IMR-90 (cell line): ENCODE results near the gene GLP2R. TPM values are rescaled to one million over a fixed set of nuclear protein-coding genes. Genes with fewer than 3 reads are reported as not detected.

Source experiments
- ATAC-seq: fragments of 200-7000 bp; cut with Tn5 transposase; 2 replicates; pipeline ENCODE4 v1.9.1; 2020; ENCODE audit warnings: low read depth, mild to moderate bottlenecking, moderate library complexity
- BruUV-seq: library from RNA; stranded (reverse); fragments of 400-500 nt; replicated peaks from 2 replicates; lab custom pipeline; 2021; lab: Mats Ljungman, UMichigan
- CTCF ChIA-PET: fragments of 300-600 bp; formaldehyde crosslinking; extraction: SDS; loops from one replicate; lab custom pipeline; 2021; ENCODE audit warnings: antibody characterized with exemption; lab: Yijun Ruan, JAX
- POLR2A ChIA-PET: fragments of 300-600 bp; sonication (Branson Sonifier 250); formaldehyde crosslinking; loops from one replicate; lab custom pipeline; 2022; ENCODE audit warnings: antibody characterized with exemption; ENCODE audit not compliant: unreplicated experiment; lab: Charles Lee
- DNase-seq: peaks from one replicate; pipeline ENCODE4 v3.0.0; 2013
- H2AFZ ChIP-seq: replicated peaks from 2 replicates; pipeline ENCODE3; 2013; ENCODE audit warnings: low read length, mild to moderate bottlenecking; ENCODE audit not compliant: poor library complexity
- H2AK5ac ChIP-seq: 2 replicates; pipeline ENCODE4 v1.6.1; 2013; ENCODE audit warnings: low read depth, low read length, inconsistent platforms
- H2AK9ac ChIP-seq: replicated peaks from 2 replicates; pipeline ENCODE3; 2013; ENCODE audit warnings: mild to moderate bottlenecking, low read depth, low read length, moderate library complexity; ENCODE audit not compliant: poor library complexity
- H2BK120ac ChIP-seq: 2 replicates; pipeline ENCODE4 v1.6.1; 2013; ENCODE audit warnings: low read depth, low read length, inconsistent platforms
- H2BK15ac ChIP-seq: 3 replicates; pipeline ENCODE4 v1.6.1; 2013; ENCODE audit warnings: low read depth, low read length, inconsistent platforms
- H2BK20ac ChIP-seq: 2 replicates; pipeline ENCODE4 v1.6.1; 2013; ENCODE audit warnings: low read depth, mild to moderate bottlenecking, inconsistent platforms, low read length, moderate library complexity
- H2BK5ac ChIP-seq: 2 replicates; pipeline ENCODE4 v1.6.1; 2013; ENCODE audit warnings: mild to moderate bottlenecking, low read depth, low read length, inconsistent platforms; ENCODE audit not compliant: poor library complexity, severe bottlenecking
- H3K14ac ChIP-seq: replicated peaks from 2 replicates; pipeline ENCODE4 v1.6.1; 2013; ENCODE audit warnings: low read depth, low read length, inconsistent platforms
- H3K18ac ChIP-seq: 2 replicates; pipeline ENCODE4 v1.6.1; 2013; ENCODE audit warnings: low read depth, low read length, control low read depth
- H3K23ac ChIP-seq: 2 replicates; pipeline ENCODE4 v1.6.1; 2013; ENCODE audit warnings: low read depth, low read length, inconsistent platforms
- H3K27ac ChIP-seq: 2 replicates; pipeline ENCODE4 v1.5.1; 2013; ENCODE audit warnings: mild to moderate bottlenecking, control low read depth, low read length; ENCODE audit not compliant: insufficient read depth
- H3K27me3 ChIP-seq: 2 replicates; pipeline ENCODE4 v1.6.1; 2013; ENCODE audit warnings: low read length; ENCODE audit not compliant: control insufficient read depth, insufficient read depth
- H3K36me3 ChIP-seq: 2 replicates; pipeline ENCODE4 v1.6.1; 2013; ENCODE audit warnings: low read length, mixed read lengths; ENCODE audit not compliant: control insufficient read depth, insufficient read depth
- H3K4ac ChIP-seq: 2 replicates; pipeline ENCODE4 v1.6.1; 2013; ENCODE audit warnings: low read depth, low read length, inconsistent platforms
- H3K4me1 ChIP-seq: 2 replicates; pipeline ENCODE4 v1.6.1; 2013; ENCODE audit warnings: low read length, mixed read lengths; ENCODE audit not compliant: control insufficient read depth, insufficient read depth
- H3K4me2 ChIP-seq: 2 replicates; pipeline ENCODE4 v1.6.1; 2013; ENCODE audit warnings: low read depth, mild to moderate bottlenecking, control low read depth, low read length, moderate library complexity
- H3K4me3 ChIP-seq: 2 replicates; pipeline ENCODE4 v1.5.1; 2013; ENCODE audit warnings: low read depth, mild to moderate bottlenecking, control low read depth, low read length, moderate library complexity; ENCODE audit not compliant: insufficient read depth
- H3K56ac ChIP-seq: 2 replicates; pipeline ENCODE4 v1.6.1; 2013; ENCODE audit warnings: low read length, inconsistent platforms; ENCODE audit not compliant: insufficient read depth; ENCODE audit errors: extremely low read depth
- H3K79me1 ChIP-seq, 2 experiments: 2 replicates each; pipeline ENCODE4 v1.6.1; 2013; ENCODE audit warnings: low read length in 2 of 2, inconsistent platforms in 1 of 2, low read depth in 1 of 2
- H3K9ac ChIP-seq: 2 replicates; pipeline ENCODE4 v1.6.1; 2013; ENCODE audit warnings: low read depth, low read length, control low read depth
- H3K9me1 ChIP-seq: 2 replicates; pipeline ENCODE4 v1.6.1; 2013; ENCODE audit warnings: low read length, inconsistent platforms; ENCODE audit not compliant: insufficient read depth
- H3K9me3 ChIP-seq: 2 replicates; pipeline ENCODE4 v1.6.1; 2013; ENCODE audit warnings: low read length; ENCODE audit not compliant: control insufficient read depth, insufficient read depth
- H4K20me1 ChIP-seq: 2 replicates; pipeline ENCODE4 v1.6.1; 2013; ENCODE audit warnings: low read length, inconsistent platforms; ENCODE audit not compliant: insufficient read depth
- H4K5ac ChIP-seq: 2 replicates; pipeline ENCODE4 v1.6.1; 2013; ENCODE audit warnings: mild to moderate bottlenecking, low read depth, low read length, control low read depth
- H4K8ac ChIP-seq, 2 experiments: 2 replicates each; pipeline ENCODE4 v1.6.1; 2013; ENCODE audit warnings: low read depth in 2 of 2, low read length in 2 of 2, control low read depth in 1 of 2, inconsistent platforms in 1 of 2
- H4K91ac ChIP-seq: 2 replicates; pipeline ENCODE4 v1.6.1; 2013; ENCODE audit warnings: low read depth, low read length, inconsistent platforms; ENCODE audit not compliant: insufficient read depth
- CEBPB ChIP-seq: IDR thresholded peaks from 2 replicates; pipeline ENCODE4 v1.6.1; 2012; ENCODE audit warnings: low read depth, low read length, improper control_type of control experiment
- CHD1 ChIP-seq: IDR thresholded peaks from 2 replicates; pipeline ENCODE4 v1.6.1; 2012; ENCODE audit warnings: low read depth, low read length, improper control_type of control experiment
- CTCF ChIP-seq: conservative IDR thresholded peaks from 2 replicates; pipeline ENCODE4 v1.5.1; 2012; ENCODE audit warnings: mild to moderate bottlenecking, low read depth, low read length, improper control_type of control experiment
- FOS ChIP-seq: fragments of 150-350 bp; IDR thresholded peaks from 2 replicates; pipeline ENCODE4 v1.6.1; 2016; ENCODE audit warnings: low read depth, low read length
- MAZ ChIP-seq: IDR thresholded peaks from 2 replicates; pipeline ENCODE4 v1.6.1; 2012; ENCODE audit warnings: low read depth, mild to moderate bottlenecking, low read length, improper control_type of control experiment, moderate library complexity, borderline replicate concordance
- RAD21 ChIP-seq: IDR thresholded peaks from 2 replicates; pipeline ENCODE4 v1.6.1; 2012; ENCODE audit warnings: low read length, improper control_type of control experiment
- RFX5 ChIP-seq: IDR thresholded peaks from 2 replicates; pipeline ENCODE4 v1.8.0; 2012; ENCODE audit warnings: low read depth, mild to moderate bottlenecking, low read length, moderate library complexity
- WGBS, 2 experiments: methylation state at CpG; one replicate each; pipeline versions ENCODE4 v1.1.5 to v1.1.7; 2013; ENCODE audit warnings: missing lambda C conversion rate in 2 of 2; ENCODE audit not compliant: insufficient read length in 1 of 2; ENCODE audit errors: extremely low coverage in 2 of 2; 5-methylcytosine and 5-hydroxymethylcytosine counted together
- dilution Hi-C: fragments of 300-500 bp; cut with HindIII; formaldehyde crosslinking; loops from one replicate; pipeline ENCODE4 v1.14.3; 2018; ENCODE audit warnings: low sequenced_read_pairs; ENCODE audit not compliant: unreplicated experiment
- in situ Hi-C: fragments of 300-500 bp; cut with MboI; formaldehyde crosslinking; loops from 3 replicates; pipeline ENCODE4 v1.14.3; 2019; ENCODE audit warnings: low sequenced_read_pairs, inconsistent platforms, mixed read lengths
- intact Hi-C: fragments of 100-400 bp; cut with micrococcal nuclease; formaldehyde crosslinking; loops from 2 replicates; pipeline ENCODE4 v1.10.0; 2022
- polyA plus RNA-seq, 3 experiments: library from polyadenylated mRNA; depleted of rRNA; stranded (reverse); fragments of >200 nt; gene quantifications; 2 replicates each; pipeline ENCODE4 v1.2.3, GENCODE V29; 2012; ENCODE audit warnings: low replicate concordance in 1 of 3
- total RNA-seq: library from RNA; depleted of rRNA; stranded (reverse); fragments of >200 nt; gene quantifications from 2 replicates; pipeline ENCODE4 v1.2.3, GENCODE V29; 2012

The GLP2R gene
- total and polyA plus RNA-seq, 2 of the 4 experiments (the other 2 are of a cell fraction) = 0.07 TPM; not detected in 1

- no peak overlapping the region for H3K18ac ChIP-seq
- H2BK120ac ChIP-seq = no peak overlapping the region
- ATAC-seq = no peak
- H4K5ac ChIP-seq = no peak overlapping the region
- intact Hi-C loops = no loop called here
- no peak overlapping the region for H3K14ac ChIP-seq
- H3K4me3 ChIP-seq = no peak overlapping the region
- H3K9me1 ChIP-seq = no peaks in the 10 kb centered on the region
- no peaks in the 10 kb centered on the region for H3K9me3 ChIP-seq
- no peak overlapping the region for H3K56ac ChIP-seq
- H2AFZ ChIP-seq = no peak overlapping the region
- no TSS peak for BruUV-seq
- no peak overlapping the region for H3K27ac ChIP-seq
- no peaks in the 10 kb centered on the region for H3K36me3 ChIP-seq
- no peak overlapping the region for H2BK5ac ChIP-seq
- H3K4me1 ChIP-seq = no peaks in the 10 kb centered on the region; the same call in 1 of the 2 replicates
- H3K23ac ChIP-seq = no peak overlapping the region
- dilution Hi-C loops = no loop called here
- no peak for TF ChIP-seq CTCF
- TF ChIP-seq CEBPB = no peak
- TF ChIP-seq MAZ = no peak
- TF ChIP-seq RFX5 = no peak
- TF ChIP-seq FOS = no peak
- TF ChIP-seq RAD21 = no peak
- TF ChIP-seq CHD1 = no peak
- H2AK9ac ChIP-seq = no peak overlapping the region
- no peak overlapping the region for H3K4me2 ChIP-seq
- DNase-seq = no peak
- H3K79me1 ChIP-seq = no peaks in the 10 kb centered on the region
- H3K4ac ChIP-seq = no peak overlapping the region
- WGBS, 2 experiments = no CpG with 5 or more reads among the region's 4 CpGs
- ChIA-PET CTCF (no interaction called here), POLR2A (no interaction called here)
- in situ Hi-C loops = no loop called here
- H2AK5ac ChIP-seq = no peak overlapping the region
- H3K27me3 ChIP-seq = no peaks in the 10 kb centered on the region
- H2BK15ac ChIP-seq = no peak overlapping the region
- no peak overlapping the region for H3K9ac ChIP-seq
- H4K91ac ChIP-seq = no peak overlapping the region
- no peak overlapping the region for H4K8ac ChIP-seq
- no peaks in the 10 kb centered on the region for H4K20me1 ChIP-seq
- no peak overlapping the region for H2BK20ac ChIP-seq
These were observed 1.6 kb upstream of the GLP2R start for GRCh38 chr17:9824094-9824493.
